ENCODE results near the gene OR11A1.

Gene OR11A1

DNA sequence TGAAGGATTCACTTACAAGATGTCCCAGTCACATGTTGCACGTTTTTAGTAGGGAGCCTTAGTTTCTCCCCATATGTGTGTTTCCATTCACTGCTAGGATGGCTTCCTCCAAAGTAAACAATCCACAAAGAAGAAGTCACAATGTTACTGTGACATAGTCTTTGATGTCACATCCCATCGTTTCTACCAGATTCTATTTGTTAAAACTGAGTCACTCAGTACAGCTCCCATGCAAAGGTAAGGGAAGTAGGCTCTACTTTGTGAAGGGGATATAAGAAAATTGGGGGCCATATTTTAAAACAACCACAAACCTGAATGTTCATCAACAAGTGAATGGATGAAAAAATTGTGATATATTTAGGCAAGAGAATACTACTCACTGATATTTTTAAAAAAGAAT is at the start of gene OR11A1, which contains the start of gene OR2H1:
Gene OR11A1 (minus strand): TSS at position 101 of the 400 bp plus-strand sequence. CDS start 29,430 bp downstream, outside the sequence.
Gene OR2H1 (plus strand): TSS at position 185 of the 400 bp plus-strand sequence. CDS start 4,615 bp downstream, outside the sequence.
- Histone ChIP-seq H3K4me3 (ENCODE audit: low read depth in 1 of 5, low read length in 5 of 5) (no peak within 1 kb of the TSS), H3K4me1 (ENCODE audit: control insufficient read depth in 5 of 5, insufficient read depth in 5 of 5, low read length in 5 of 5) (no peaks in the 10 kb centered on the region), H3K27ac (ENCODE audit: low read depth, low read length) (no peak within 1 kb of the TSS), H3K9me3 (ENCODE audit: control insufficient read depth in 5 of 5, low read length in 5 of 5) (no peaks in the 10 kb centered on the region), H3K27me3 (ENCODE audit: control insufficient read depth in 5 of 5, insufficient read depth in 4 of 5, low read length in 5 of 5) (no peaks in the 10 kb centered on the region), H3K36me3 (ENCODE audit: control insufficient read depth in 5 of 5, insufficient read depth in 5 of 5, low read length in 5 of 5) (no peaks in the 10 kb centered on the region), H3K9ac (ENCODE audit: low read length in 5 of 5) (no peak within 1 kb of the TSS)

DNA sequence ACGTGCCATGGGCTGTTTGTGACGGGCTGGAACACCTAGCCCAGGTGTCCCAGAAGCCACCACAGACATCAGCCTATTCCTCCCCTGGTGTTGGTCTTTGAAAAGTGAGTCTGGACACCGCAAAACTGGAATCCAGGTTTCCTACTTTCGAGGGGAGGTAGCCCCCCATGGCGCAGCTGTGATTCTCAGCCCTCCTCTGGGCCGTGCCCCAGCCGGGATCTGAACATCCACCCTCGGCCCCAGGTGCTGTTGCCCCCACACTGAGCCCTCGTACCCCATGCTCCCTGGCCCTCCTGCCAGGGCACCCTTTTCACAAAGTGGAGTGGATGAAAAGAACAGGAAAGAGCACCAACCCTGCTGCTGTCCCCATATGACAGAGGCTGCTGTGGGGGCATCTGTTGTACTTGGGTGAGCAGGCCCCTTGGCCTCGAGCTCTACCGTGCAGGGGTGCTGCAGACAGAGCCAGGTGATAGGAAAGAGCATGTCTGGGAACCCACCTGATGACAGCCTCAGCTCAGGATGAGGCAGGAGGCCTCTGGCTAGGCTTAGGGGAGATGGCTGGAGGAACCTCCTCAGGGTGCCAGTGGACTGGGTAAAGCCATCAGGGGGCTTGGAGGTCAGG is 49.7 kb upstream of the OR11A1 start:
- Histone ChIP-seq H3K36me3 (ENCODE audit: control insufficient read depth in 5 of 5, insufficient read depth in 5 of 5, low read length in 5 of 5) (no peaks in the 10 kb centered on the region), H3K27me3 (ENCODE audit: control insufficient read depth in 5 of 5, insufficient read depth in 4 of 5, low read length in 5 of 5) (peaks cover 0 to 4% (median 2%) of the 10 kb centered on the region in 5 donors), H3K9me3 (ENCODE audit: control insufficient read depth in 5 of 5, low read length in 5 of 5) (no peaks in the 10 kb centered on the region), H3K9ac (ENCODE audit: low read length in 5 of 5) (no peak overlapping the region), H3K4me1 (ENCODE audit: control insufficient read depth in 5 of 5, insufficient read depth in 5 of 5, low read length in 5 of 5) (no peaks in the 10 kb centered on the region), H3K4me3 (ENCODE audit: low read depth in 1 of 5, low read length in 5 of 5) (no peak overlapping the region), H3K27ac (ENCODE audit: low read depth, low read length) (no peak overlapping the region)

- Histone ChIP-seq H3K9me3 (ENCODE audit: control insufficient read depth in 5 of 5, low read length in 5 of 5) (no peaks in the 10 kb centered on the region), H3K27me3 (ENCODE audit: control insufficient read depth in 5 of 5, insufficient read depth in 4 of 5, low read length in 5 of 5) (peaks cover 0 to 6% (median 5%) of the 10 kb centered on the region in 5 donors), H3K4me1 (ENCODE audit: control insufficient read depth in 5 of 5, insufficient read depth in 5 of 5, low read length in 5 of 5) (no peaks in the 10 kb centered on the region), H3K4me3 (ENCODE audit: low read depth in 1 of 5, low read length in 5 of 5) (no peak overlapping the region), H3K36me3 (ENCODE audit: control insufficient read depth in 5 of 5, insufficient read depth in 5 of 5, low read length in 5 of 5) (no peaks in the 10 kb centered on the region), H3K9ac (ENCODE audit: low read length in 5 of 5) (no peak overlapping the region), H3K27ac (ENCODE audit: low read depth, low read length) (no peak overlapping the region)
Observed at GRCh38 chr6:29505808-29506207, 48.9 kb upstream of the OR11A1 start.

DNA sequence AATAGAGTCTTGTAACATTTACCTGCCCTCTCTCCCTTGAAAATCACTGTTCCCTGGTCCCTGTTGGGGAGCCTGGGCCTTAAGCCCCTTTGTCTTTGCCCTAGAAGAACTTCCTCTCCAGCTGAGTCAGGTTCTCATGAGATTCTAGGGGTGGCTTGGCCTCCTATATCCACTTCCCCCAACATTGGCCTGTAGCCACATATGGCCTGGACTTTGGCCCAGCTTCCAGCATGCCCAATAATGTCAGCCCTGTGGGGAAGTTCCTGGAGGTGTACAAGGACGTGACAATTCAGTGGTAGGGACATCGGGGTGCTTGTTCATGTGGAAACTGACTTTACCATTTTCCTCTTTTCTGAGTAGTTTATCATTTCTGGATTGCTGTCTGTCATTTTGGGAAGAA is 48.1 kb upstream of the OR11A1 start:
- no peaks in the 10 kb centered on the region for H3K36me3 ChIP-seq (ENCODE audit: control insufficient read depth in 5 of 5, insufficient read depth in 5 of 5, low read length in 5 of 5)
- H3K4me3 ChIP-seq (ENCODE audit: low read depth in 1 of 5, low read length in 5 of 5) = no peak overlapping the region
- no peaks in the 10 kb centered on the region for H3K4me1 ChIP-seq (ENCODE audit: control insufficient read depth in 5 of 5, insufficient read depth in 5 of 5, low read length in 5 of 5)
- H3K9me3 ChIP-seq (ENCODE audit: control insufficient read depth in 5 of 5, low read length in 5 of 5) = no peaks in the 10 kb centered on the region
- peaks cover 0 to 10% (median 6%) of the 10 kb centered on the region in 5 donors for H3K27me3 ChIP-seq (ENCODE audit: control insufficient read depth in 5 of 5, insufficient read depth in 4 of 5, low read length in 5 of 5)
- no peak overlapping the region for H3K27ac ChIP-seq (ENCODE audit: low read depth, low read length)
- no peak overlapping the region for H3K9ac ChIP-seq (ENCODE audit: low read length in 5 of 5)

- Histone ChIP-seq H3K9ac (ENCODE audit: low read length in 5 of 5) (no peak overlapping the region), H3K4me1 (ENCODE audit: control insufficient read depth in 5 of 5, insufficient read depth in 5 of 5, low read length in 5 of 5) (no peaks in the 10 kb centered on the region), H3K9me3 (ENCODE audit: control insufficient read depth in 5 of 5, low read length in 5 of 5) (no peaks in the 10 kb centered on the region), H3K36me3 (ENCODE audit: control insufficient read depth in 5 of 5, insufficient read depth in 5 of 5, low read length in 5 of 5) (no peaks in the 10 kb centered on the region), H3K27ac (ENCODE audit: low read depth, low read length) (no peak overlapping the region), H3K4me3 (ENCODE audit: low read depth in 1 of 5, low read length in 5 of 5) (no peak overlapping the region), H3K27me3 (ENCODE audit: control insufficient read depth in 5 of 5, insufficient read depth in 4 of 5, low read length in 5 of 5) (peaks cover 0 to 10% (median 4%) of the 10 kb centered on the region in 5 donors)
Observed at GRCh38 chr6:29502597-29502996, 45.7 kb upstream of the OR11A1 start.

DNA sequence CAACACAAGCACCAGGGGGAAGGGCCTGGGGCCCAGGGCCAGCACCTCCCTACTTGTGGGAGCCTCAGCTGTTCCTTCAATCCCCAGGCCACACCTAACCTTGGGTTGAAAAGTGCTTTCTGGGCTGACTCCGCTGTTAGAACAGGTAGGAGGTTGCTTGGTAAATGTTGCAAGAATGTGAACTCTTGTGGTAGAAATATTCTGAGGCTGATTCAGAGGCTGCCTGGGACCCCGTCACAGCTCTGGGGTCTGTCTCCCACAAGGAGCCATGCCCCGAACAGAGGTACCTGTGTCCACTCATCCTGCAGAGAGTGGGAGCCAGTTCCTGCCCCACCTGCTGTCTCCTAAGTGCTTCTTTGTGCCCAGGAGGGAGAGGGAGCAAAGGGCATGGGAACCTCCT is 45.3 kb upstream of the OR11A1 start:
- H3K9me3 ChIP-seq (ENCODE audit: control insufficient read depth in 5 of 5, low read length in 5 of 5) = no peaks in the 10 kb centered on the region
- no peak overlapping the region for H3K4me3 ChIP-seq (ENCODE audit: low read depth in 1 of 5, low read length in 5 of 5)
- peaks cover 0 to 10% (median 4%) of the 10 kb centered on the region in 5 donors for H3K27me3 ChIP-seq (ENCODE audit: control insufficient read depth in 5 of 5, insufficient read depth in 4 of 5, low read length in 5 of 5)
- H3K4me1 ChIP-seq (ENCODE audit: control insufficient read depth in 5 of 5, insufficient read depth in 5 of 5, low read length in 5 of 5) = no peaks in the 10 kb centered on the region
- no peaks in the 10 kb centered on the region for H3K36me3 ChIP-seq (ENCODE audit: control insufficient read depth in 5 of 5, insufficient read depth in 5 of 5, low read length in 5 of 5)
- H3K27ac ChIP-seq (ENCODE audit: low read depth, low read length) = no peak overlapping the region
- H3K9ac ChIP-seq (ENCODE audit: low read length in 5 of 5) = no peak overlapping the region

DNA sequence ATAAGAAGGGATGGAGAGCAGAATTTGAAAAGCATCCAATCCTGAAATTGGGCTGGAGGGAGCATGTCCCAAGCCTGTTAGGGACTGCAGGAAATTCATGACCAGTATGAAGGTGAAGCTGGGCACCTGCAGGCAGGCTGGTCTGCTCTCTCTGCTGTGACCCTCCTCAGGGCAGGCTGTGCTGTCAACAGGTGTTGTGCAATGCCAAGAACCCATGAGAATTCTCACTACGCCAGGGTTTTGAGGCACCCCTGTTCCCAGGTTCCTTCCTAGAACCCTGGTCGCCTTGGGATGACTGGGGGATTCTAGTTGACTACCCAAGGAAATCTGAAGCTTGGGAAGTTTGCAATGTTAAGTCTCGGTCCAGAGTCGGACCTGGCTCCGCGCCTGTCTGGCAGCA is 44.2 kb upstream of the OR11A1 start:
- H3K4me1 ChIP-seq (ENCODE audit: control insufficient read depth in 5 of 5, insufficient read depth in 5 of 5, low read length in 5 of 5) = no peaks in the 10 kb centered on the region
- no peak overlapping the region for H3K9ac ChIP-seq (ENCODE audit: low read length in 5 of 5)
- no peak overlapping the region for H3K27ac ChIP-seq (ENCODE audit: low read depth, low read length)
- H3K36me3 ChIP-seq (ENCODE audit: control insufficient read depth in 5 of 5, insufficient read depth in 5 of 5, low read length in 5 of 5) = no peaks in the 10 kb centered on the region
- H3K9me3 ChIP-seq (ENCODE audit: control insufficient read depth in 5 of 5, low read length in 5 of 5) = no peaks in the 10 kb centered on the region
- peaks cover 0 to 10% (median 4%) of the 10 kb centered on the region in 5 donors for H3K27me3 ChIP-seq (ENCODE audit: control insufficient read depth in 5 of 5, insufficient read depth in 4 of 5, low read length in 5 of 5)
- H3K4me3 ChIP-seq (ENCODE audit: low read depth in 1 of 5, low read length in 5 of 5) = no peak overlapping the region

GRCh38 chr6:29500594-29500993 is 43.7 kb upstream of the OR11A1 start:
- H3K27me3 ChIP-seq (ENCODE audit: control insufficient read depth in 5 of 5, insufficient read depth in 4 of 5, low read length in 5 of 5) = peaks cover 0 to 10% (median 4%) of the 10 kb centered on the region in 5 donors
- no peak overlapping the region for H3K9ac ChIP-seq (ENCODE audit: low read length in 5 of 5)
- no peak overlapping the region for H3K27ac ChIP-seq (ENCODE audit: low read depth, low read length)
- H3K4me3 ChIP-seq (ENCODE audit: low read depth in 1 of 5, low read length in 5 of 5) = no peak overlapping the region
- H3K36me3 ChIP-seq (ENCODE audit: control insufficient read depth in 5 of 5, insufficient read depth in 5 of 5, low read length in 5 of 5) = no peaks in the 10 kb centered on the region
- no peaks in the 10 kb centered on the region for H3K4me1 ChIP-seq (ENCODE audit: control insufficient read depth in 5 of 5, insufficient read depth in 5 of 5, low read length in 5 of 5)
- H3K9me3 ChIP-seq (ENCODE audit: control insufficient read depth in 5 of 5, low read length in 5 of 5) = no peaks in the 10 kb centered on the region

- Histone ChIP-seq H3K36me3 (ENCODE audit: control insufficient read depth in 5 of 5, insufficient read depth in 5 of 5, low read length in 5 of 5) (no peaks in the 10 kb centered on the region), H3K4me3 (ENCODE audit: low read depth in 1 of 5, low read length in 5 of 5) (no peak overlapping the region), H3K27ac (ENCODE audit: low read depth, low read length) (no peak overlapping the region), H3K27me3 (ENCODE audit: control insufficient read depth in 5 of 5, insufficient read depth in 4 of 5, low read length in 5 of 5) (peaks cover 0 to 10% (median 4%) of the 10 kb centered on the region in 5 donors), H3K9ac (ENCODE audit: low read length in 5 of 5) (no peak overlapping the region), H3K9me3 (ENCODE audit: control insufficient read depth in 5 of 5, low read length in 5 of 5) (no peaks in the 10 kb centered on the region), H3K4me1 (ENCODE audit: control insufficient read depth in 5 of 5, insufficient read depth in 5 of 5, low read length in 5 of 5) (no peaks in the 10 kb centered on the region)
Observed at GRCh38 chr6:29499704-29500103, 42.8 kb upstream of the OR11A1 start.

- no peak overlapping the region for H3K27ac ChIP-seq (ENCODE audit: low read depth, low read length)
- no peaks in the 10 kb centered on the region for H3K4me1 ChIP-seq (ENCODE audit: control insufficient read depth in 5 of 5, insufficient read depth in 5 of 5, low read length in 5 of 5)
- no peak overlapping the region for H3K9ac ChIP-seq (ENCODE audit: low read length in 5 of 5)
- H3K36me3 ChIP-seq (ENCODE audit: control insufficient read depth in 5 of 5, insufficient read depth in 5 of 5, low read length in 5 of 5) = no peaks in the 10 kb centered on the region
- H3K4me3 ChIP-seq (ENCODE audit: low read depth in 1 of 5, low read length in 5 of 5) = no peak overlapping the region
- peaks cover 0 to 10% (median 3%) of the 10 kb centered on the region in 5 donors for H3K27me3 ChIP-seq (ENCODE audit: control insufficient read depth in 5 of 5, insufficient read depth in 4 of 5, low read length in 5 of 5)
- H3K9me3 ChIP-seq (ENCODE audit: control insufficient read depth in 5 of 5, low read length in 5 of 5) = no peaks in the 10 kb centered on the region
Observed at GRCh38 chr6:29496961-29497360, 40.1 kb upstream of the OR11A1 start.

Measured in subcutaneous abdominal adipose tissue (tissue), 5 donors.